Measurements from ENCODE around the gene GPS1. TPM values are rescaled to one million over a fixed set of nuclear protein-coding genes. Genes with fewer than 3 reads are reported as not detected.

The GPS1 gene
- total RNA-seq, 1 donor from 2014 or later = 80.3 TPM

DNA sequence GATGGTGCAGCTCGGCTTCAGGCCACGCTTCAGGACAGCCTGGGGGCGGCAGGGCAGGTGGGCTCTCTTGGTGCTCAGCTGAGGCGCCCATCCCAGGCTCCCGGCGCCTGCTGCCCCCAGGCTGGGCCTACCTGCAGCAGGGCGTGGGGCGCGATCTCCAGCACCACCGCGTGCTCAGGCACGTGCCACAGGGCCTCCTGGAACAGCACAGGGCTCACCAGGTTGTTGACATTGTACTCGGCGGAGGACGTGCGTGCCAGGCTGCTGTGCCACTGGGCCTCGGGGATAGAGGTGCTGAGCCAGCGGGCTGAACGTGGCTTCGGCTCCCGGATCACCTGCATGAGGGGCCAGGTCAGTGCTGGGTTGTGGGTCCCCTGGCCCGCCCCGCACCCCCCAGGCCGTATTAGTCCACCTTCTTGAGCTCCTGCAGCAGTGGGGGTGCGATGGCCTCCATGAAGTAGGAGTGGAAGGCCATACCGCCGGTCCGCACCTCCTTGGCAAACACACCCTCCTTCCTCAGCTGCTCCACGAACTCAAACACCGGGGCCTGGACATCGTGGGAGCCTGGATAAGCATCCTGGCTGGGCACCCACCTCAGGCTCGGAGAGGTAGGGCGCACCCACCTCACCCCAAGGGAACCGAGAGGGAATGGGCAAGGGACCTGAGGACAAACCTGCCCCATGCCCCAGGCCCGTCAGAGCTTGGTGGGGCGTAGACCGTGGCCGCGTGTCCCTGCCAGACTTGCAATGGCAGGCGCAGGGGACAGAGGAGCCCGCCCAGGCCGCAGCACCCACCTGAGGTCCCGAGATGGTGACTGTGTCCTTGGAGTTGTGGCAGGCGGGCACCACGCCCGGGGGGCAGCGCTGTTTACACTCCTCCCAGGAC lies 37.4 kb downstream of the GPS1 start:
- peaks cover 0 to 100% of the 10 kb centered on the region in 2 donors for H3K36me3 ChIP-seq

DNA sequence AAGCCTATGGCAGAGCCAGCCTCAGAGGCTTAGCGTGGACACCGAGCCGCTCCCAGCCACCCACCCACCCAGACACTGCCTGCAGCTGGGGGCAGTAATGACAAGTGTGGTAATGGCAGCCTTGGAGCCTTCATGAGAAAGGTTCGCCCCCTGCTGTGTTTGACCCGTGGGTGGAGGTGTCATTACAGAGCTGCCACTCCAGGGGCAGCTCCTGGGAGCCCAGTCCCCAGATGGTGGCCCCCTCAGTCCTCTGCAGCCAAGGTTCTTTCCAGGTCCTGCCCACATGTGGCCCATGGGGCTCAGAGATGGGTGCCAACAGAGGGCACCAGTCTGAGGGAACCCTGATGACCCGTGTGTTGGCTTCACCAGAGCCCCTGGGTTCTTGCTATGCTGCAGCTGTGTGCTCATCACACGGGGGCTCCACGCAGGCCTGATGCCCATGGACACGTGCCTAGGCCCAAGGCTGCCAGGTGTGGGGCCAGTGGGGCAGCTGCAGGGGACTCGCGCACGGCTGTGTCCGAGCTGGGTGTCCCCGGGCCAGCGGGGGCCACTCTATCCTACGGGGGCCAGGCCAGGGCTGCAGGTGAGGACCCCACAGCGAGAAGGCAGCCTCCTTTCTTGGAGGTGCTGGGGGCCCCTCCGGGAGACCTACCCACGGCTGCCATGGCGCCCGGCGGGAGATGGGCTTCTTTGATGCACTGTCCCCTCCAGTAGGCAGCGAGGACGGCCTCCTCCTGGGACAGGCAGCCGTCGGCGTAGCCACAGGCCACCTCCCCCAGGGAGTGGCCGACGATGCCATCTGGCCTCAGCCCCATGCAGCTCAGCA lies 38.2 kb downstream of the GPS1 start:
- H3K27me3 ChIP-seq = no peaks in the 10 kb centered on the region
- H3K27ac ChIP-seq = no peak overlapping the region
- no peaks in the 10 kb centered on the region for H3K4me1 ChIP-seq
- TF ChIP-seq POLR2A (IDR thresholded peaks at IDR 0.05) (no peak), POLR2AphosphoS5 (IDR thresholded peaks at IDR 0.05; ENCODE audit: insufficient read depth in 1 of 2, low read depth in 1 of 2) (no peak)
- TF ChIP-seq, protein P1, sequence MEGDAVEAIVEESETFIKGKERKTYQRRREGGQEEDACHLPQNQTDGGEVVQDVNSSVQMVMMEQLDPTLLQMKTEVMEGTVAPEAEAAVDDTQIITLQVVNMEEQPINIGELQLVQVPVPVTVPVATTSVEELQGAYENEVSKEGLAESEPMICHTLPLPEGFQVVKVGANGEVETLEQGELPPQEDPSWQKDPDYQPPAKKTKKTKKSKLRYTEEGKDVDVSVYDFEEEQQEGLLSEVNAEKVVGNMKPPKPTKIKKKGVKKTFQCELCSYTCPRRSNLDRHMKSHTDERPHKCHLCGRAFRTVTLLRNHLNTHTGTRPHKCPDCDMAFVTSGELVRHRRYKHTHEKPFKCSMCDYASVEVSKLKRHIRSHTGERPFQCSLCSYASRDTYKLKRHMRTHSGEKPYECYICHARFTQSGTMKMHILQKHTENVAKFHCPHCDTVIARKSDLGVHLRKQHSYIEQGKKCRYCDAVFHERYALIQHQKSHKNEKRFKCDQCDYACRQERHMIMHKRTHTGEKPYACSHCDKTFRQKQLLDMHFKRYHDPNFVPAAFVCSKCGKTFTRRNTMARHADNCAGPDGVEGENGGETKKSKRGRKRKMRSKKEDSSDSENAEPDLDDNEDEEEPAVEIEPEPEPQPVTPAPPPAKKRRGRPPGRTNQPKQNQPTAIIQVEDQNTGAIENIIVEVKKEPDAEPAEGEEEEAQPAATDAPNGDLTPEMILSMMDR (IDR thresholded peaks at IDR 0.05) = no peak
- DNase-seq (ENCODE audit: extremely low spot score in 2 of 2) = no peak
- no peaks in the 10 kb centered on the region for H3K9me3 ChIP-seq
- H3K36me3 ChIP-seq = peaks cover 0 to 100% of the 10 kb centered on the region in 2 donors
- H3K4me3 ChIP-seq = no peak overlapping the region
- intact Hi-C loops (cut with DNase I) = no loop called here

More for the DNA sequence above, 37.4 kb downstream of the GPS1 start:
- Histone ChIP-seq H3K4me1 (no peaks in the 10 kb centered on the region), H3K27ac (no peak overlapping the region), H3K9me3 (no peaks in the 10 kb centered on the region), H3K4me3 (no peak overlapping the region), H3K27me3 (no peaks in the 10 kb centered on the region)
- no peak for TF ChIP-seq POLR2AphosphoS5 (IDR thresholded peaks at IDR 0.05; ENCODE audit: insufficient read depth in 1 of 2, low read depth in 1 of 2)
- TF ChIP-seq, protein P1 (IDR thresholded peaks at IDR 0.05) = no peak
- TF ChIP-seq POLR2A (IDR thresholded peaks at IDR 0.05) = no peak
- DNase-seq (ENCODE audit: extremely low spot score in 2 of 2) = no peak
- intact Hi-C loops (cut with DNase I) = no loop called here

DNA sequence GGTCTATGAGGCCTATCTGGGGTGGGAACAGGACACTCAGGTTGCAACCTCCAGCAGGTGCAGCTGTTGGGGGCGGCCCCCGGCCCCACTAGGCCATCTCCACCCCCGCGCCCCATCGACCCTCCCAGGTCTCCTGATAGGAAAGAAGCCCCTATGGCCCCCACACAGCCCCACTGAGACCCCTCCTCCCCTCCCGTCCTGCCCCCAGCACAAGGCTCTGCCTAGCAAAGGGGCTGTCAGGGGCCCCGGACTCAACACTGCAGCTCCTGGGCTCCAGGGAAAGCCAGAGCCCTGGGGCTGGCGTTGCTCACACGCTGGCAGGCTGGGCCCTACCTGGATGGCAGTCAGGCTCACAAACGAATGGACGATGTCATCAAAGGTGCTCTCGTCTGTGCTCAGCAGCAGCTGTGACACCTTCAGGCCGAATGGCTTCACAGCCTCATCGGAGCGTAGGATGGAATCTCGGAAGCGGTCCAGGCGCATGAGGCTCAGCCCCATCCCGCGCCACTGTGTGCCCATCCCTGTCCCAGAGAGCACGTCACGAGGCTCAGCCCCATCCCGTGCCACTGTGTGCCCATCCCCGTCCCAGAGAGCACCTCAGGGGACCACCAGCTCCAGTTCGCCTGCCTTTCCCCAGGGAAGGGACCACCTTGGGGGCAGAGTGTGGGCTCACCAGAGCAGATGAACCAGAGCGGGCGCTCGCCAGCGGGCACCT lies 39.0 kb downstream of the GPS1 start:
- TF ChIP-seq, protein P1 (IDR thresholded peaks at IDR 0.05) = no peak
- TF ChIP-seq POLR2AphosphoS5 (IDR thresholded peaks at IDR 0.05; ENCODE audit: insufficient read depth in 1 of 2, low read depth in 1 of 2) (no peak), POLR2A (IDR thresholded peaks at IDR 0.05) (no peak)
- Histone ChIP-seq H3K4me3 (no peak overlapping the region), H3K4me1 (peaks cover 6% of the 10 kb centered on the region), H3K27me3 (no peaks in the 10 kb centered on the region), H3K27ac (no peak overlapping the region), H3K9me3 (no peaks in the 10 kb centered on the region), H3K36me3 (peaks cover 0 to 100% of the 10 kb centered on the region in 2 donors)
- no peak for DNase-seq (ENCODE audit: extremely low spot score in 2 of 2)
- intact Hi-C loops (cut with DNase I) = no loop called here

DNA sequence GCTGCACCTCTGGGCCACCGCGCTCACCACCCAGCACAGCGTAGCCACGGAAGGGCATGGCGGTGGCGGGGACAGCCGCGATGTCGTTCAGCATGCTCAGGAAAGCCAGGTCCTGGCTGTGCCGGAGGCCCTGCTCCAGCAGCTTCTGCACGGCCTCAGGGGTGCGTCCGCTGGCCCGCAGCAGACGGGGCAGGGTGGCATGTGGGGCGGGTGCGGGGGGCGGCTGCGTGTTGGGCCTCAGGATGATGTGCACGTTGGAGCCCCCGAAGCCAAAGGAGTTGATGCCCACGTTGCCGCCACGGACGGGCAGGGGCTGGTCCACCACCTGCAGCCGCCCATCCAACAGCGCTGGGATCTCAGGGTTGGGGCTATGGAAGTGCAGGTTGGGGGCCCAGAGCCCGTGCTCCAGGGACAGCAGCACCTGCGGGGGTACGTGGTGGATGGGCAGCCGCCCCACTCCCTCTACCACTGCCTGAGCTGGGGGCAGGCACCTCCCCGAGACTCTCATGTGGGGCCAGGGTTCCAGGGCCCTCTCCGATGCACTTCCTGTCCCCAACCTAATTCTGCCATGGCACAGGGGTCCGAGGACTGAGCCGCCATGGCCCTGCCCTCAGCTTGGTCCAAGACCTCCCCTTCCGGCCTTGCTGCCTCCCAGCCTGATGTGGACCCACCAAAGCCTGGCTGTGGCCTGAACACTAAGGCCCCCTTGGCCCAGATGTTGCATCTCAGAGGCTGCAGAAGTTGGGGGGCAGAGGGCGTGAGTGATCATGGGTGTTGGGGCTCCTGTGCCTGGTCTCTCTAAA lies 39.8 kb downstream of the GPS1 start:
- Histone ChIP-seq H3K4me3 (no peak overlapping the region), H3K4me1 (peaks cover 14% of the 10 kb centered on the region), H3K27me3 (no peaks in the 10 kb centered on the region), H3K27ac (no peak overlapping the region), H3K9me3 (no peaks in the 10 kb centered on the region), H3K36me3 (peaks cover 0 to 97% of the 10 kb centered on the region in 2 donors)
- no peak for DNase-seq (ENCODE audit: extremely low spot score in 2 of 2)
- intact Hi-C loops (cut with DNase I) = no loop called here
- no peak for TF ChIP-seq POLR2AphosphoS5 (IDR thresholded peaks at IDR 0.05; ENCODE audit: insufficient read depth in 1 of 2, low read depth in 1 of 2)

Data from vagina (tissue), 2 donors.